NK-92 treated with Interleukin-12 subunit alpha and Interleukin-12 subunit beta, amount 100 ng/mL, for 24 hours (cell line): ENCODE data around the gene TCF3.
"Not testable (repeated sequence)": the region's sequence is repeated elsewhere in the genome, so short reads cannot be mapped to it uniquely, and the experiment has no call there.

Experiments used
- DNase-seq: peaks from one replicate; lab custom pipeline; 2025; lab: John Stamatoyannopoulos, UW

TCF3 gene

GRCh38 chr19:1650650-1651567, 1.5 kb downstream of the TCF3 start:
- DNase-seq, result no peak

GRCh38 chr19:1649706-1650649, 2.4 kb downstream of the TCF3 start:
- DNase-seq, result no peak

GRCh38 chr19:1648920-1649541, 3.4 kb downstream of the TCF3 start:
- DNase-seq, result no peak

GRCh38 chr19:1648459-1648849, 4.0 kb downstream of the TCF3 start:
- no peak for DNase-seq

GRCh38 chr19:1647501-1648458, 4.6 kb downstream of the TCF3 start:
- no peak for DNase-seq

- DNase-seq, result no peak
Measured at GRCh38 chr19:1646659-1647453, 5.6 kb downstream of the TCF3 start.

GRCh38 chr19:1646149-1646548, 6.3 kb downstream of the TCF3 start:
- DNase-seq, result no peak

- DNase-seq, result no peak
Measured at GRCh38 chr19:1645299-1645698, 7.1 kb downstream of the TCF3 start.

- DNase-seq, result no peak
Measured at GRCh38 chr19:1644070-1644469, 8.3 kb downstream of the TCF3 start.

- not testable (repeated sequence) for DNase-seq
Measured at GRCh38 chr19:1640893-1641448, 11.4 kb downstream of the TCF3 start.

- no peak for DNase-seq
Measured at GRCh38 chr19:1636325-1637236, 15.8 kb downstream of the TCF3 start.

- no peak for DNase-seq
Measured at GRCh38 chr19:1634938-1635243, 17.5 kb downstream of the TCF3 start.

GRCh38 chr19:1634242-1634937, 18.0 kb downstream of the TCF3 start:
- DNase-seq, result no peak

- DNase-seq, result no peak
Measured at GRCh38 chr19:1633269-1633826, 19.1 kb downstream of the TCF3 start.

GRCh38 chr19:1632462-1633268, 19.8 kb downstream of the TCF3 start:
- DNase-seq, result no peak

GRCh38 chr19:1631557-1632100, 20.8 kb downstream of the TCF3 start:
- DNase-seq, result no peak

GRCh38 chr19:1630811-1631210, 21.6 kb downstream of the TCF3 start:
- DNase-seq, result no peak
